KMS-11 (cell line): ENCODE data around the gene ZNF174.

Experiments
- H2AFZ ChIP-seq: fragments of 200-600 bp; sonication (generic); 2 replicates; pipeline ENCODE4 v1.6.1; 2016; ENCODE audit warnings: antibody characterized with exemption, mixed run types, low read depth
- H3K27ac ChIP-seq: fragments of 200-600 bp; sonication (generic); 2 replicates; pipeline ENCODE4 v1.6.1; 2016; ENCODE audit warnings: mild to moderate bottlenecking, mixed run types
- H3K27me3 ChIP-seq: fragments of 200-600 bp; sonication (generic); 2 replicates; pipeline ENCODE4 v1.6.1; 2017; ENCODE audit warnings: mild to moderate bottlenecking, low read depth, mixed run types, moderate library complexity; ENCODE audit not compliant: insufficient read depth
- H3K36me3 ChIP-seq: fragments of 200-600 bp; sonication (generic); 2 replicates; pipeline ENCODE4 v1.6.1; 2017; ENCODE audit warnings: mild to moderate bottlenecking, mixed run types; ENCODE audit not compliant: insufficient read depth
- H3K4me1 ChIP-seq: fragments of 200-600 bp; sonication (generic); 2 replicates; pipeline ENCODE4 v1.6.1; 2016; ENCODE audit warnings: mild to moderate bottlenecking, low read depth, mixed run types; ENCODE audit not compliant: poor library complexity, severe bottlenecking
- H3K4me2 ChIP-seq: fragments of 200-600 bp; sonication (generic); 2 replicates; pipeline ENCODE4 v1.7.0; 2016; ENCODE audit warnings: mild to moderate bottlenecking, mixed run types
- H3K4me3 ChIP-seq: fragments of 200-600 bp; sonication (generic); IDR thresholded peaks from 2 replicates; pipeline ENCODE4 v1.6.1; 2017; ENCODE audit warnings: low read depth, low read length, mixed read lengths; ENCODE audit not compliant: insufficient read depth
- H3K79me2 ChIP-seq: fragments of 200-600 bp; sonication (generic); 2 replicates; pipeline ENCODE4 v1.6.1; 2016; ENCODE audit warnings: low read depth, mixed run types; ENCODE audit not compliant: insufficient read depth
- H3K9ac ChIP-seq: fragments of 200-600 bp; sonication (generic); 2 replicates; pipeline ENCODE4 v1.6.1; 2016; ENCODE audit warnings: mild to moderate bottlenecking, mixed run types
- H4K20me1 ChIP-seq: fragments of 200-600 bp; sonication (generic); 2 replicates; pipeline ENCODE4 v1.6.1; 2016; ENCODE audit warnings: mild to moderate bottlenecking, mixed run types; ENCODE audit not compliant: insufficient read depth
- TF ChIP-seq, protein P1 (sequence below): fragments of 200-600 bp; sonication (generic); conservative IDR thresholded peaks from 2 replicates; pipeline ENCODE4 v1.6.1; 2017; ENCODE audit warnings: low read depth, mild to moderate bottlenecking, antibody characterized with exemption, low read length, moderate library complexity, mixed read lengths

Gene ZNF174

DNA sequence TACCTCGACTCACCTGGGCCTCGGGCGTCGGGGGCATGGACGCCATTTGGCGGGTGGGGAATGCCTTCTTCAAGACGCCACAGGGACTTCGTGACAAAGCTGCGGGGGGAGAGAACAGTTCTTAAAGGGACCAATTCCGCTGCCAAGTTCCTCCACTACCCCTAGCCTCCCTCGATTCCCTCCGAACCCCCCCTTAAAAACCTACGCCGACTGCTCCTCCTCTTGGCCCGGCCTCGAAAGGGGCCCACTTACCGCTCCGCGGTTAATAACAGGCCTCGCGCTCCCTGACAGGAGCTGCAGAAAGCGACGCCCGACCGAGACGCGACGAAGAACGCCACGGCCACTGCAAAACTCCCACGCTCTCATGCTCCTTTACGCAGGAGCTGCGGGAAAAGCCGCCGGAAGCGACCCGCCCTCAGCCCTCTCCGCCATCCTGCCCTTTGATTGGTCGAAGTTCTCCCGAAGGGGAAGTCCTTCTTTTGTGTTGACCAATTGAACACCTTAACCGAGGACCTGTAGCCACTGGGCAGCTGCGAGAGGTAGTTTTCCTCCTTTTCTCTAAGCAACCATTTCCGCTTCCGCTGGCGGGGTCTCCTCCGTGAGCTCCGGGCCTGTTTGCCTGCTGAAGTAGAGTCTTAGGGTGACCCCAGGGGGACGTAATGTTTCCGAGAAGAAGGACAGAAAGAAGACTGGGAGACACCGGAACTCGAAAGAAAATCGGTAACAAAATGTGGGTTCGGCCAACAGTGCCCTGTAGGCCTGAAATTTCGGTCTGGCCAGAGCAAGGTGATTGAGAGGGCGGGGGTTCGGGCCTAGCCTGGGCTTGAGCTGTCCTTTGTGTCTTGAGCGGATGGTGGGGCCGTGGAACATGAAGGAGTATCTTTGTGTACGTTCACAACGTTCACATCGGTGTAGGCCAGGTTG is 42.4 kb downstream of the ZNF174 start, which contains the start of the genes NAA60 and ZNF597:
Gene NAA60 (plus strand): TSS at position 573 of the 924 bp plus-strand sequence. CDS start 32,548 bp downstream, outside the sequence.
Gene ZNF597 (minus strand): TSS at position 397 of the 924 bp plus-strand sequence. CDS start 351 bp downstream, at position 46.
- Histone ChIP-seq H2AFZ (no peak within 1 kb of the TSS; the same call in 1 of the 2 replicates), H3K4me1 (peaks cover 4% of the 10 kb centered on the region), H3K9ac (peak within 1 kb of the TSS; percentile 8; the same call in 1 of the 2 replicates), H3K27me3 (no peaks in the 10 kb centered on the region), H3K79me2 (no peaks in the 10 kb centered on the region), H4K20me1 (no peaks in the 10 kb centered on the region), H3K27ac (0 out of 2 replicates have a peak within 1 kb of the TSS, but pooled peaks have one; percentile 17), H3K36me3 (no peaks in the 10 kb centered on the region), H3K4me2 (no peak within 1 kb of the TSS; the same call in 1 of the 2 replicates), H3K4me3 (no peak within 1 kb of the TSS)
- TF ChIP-seq, protein P1, sequence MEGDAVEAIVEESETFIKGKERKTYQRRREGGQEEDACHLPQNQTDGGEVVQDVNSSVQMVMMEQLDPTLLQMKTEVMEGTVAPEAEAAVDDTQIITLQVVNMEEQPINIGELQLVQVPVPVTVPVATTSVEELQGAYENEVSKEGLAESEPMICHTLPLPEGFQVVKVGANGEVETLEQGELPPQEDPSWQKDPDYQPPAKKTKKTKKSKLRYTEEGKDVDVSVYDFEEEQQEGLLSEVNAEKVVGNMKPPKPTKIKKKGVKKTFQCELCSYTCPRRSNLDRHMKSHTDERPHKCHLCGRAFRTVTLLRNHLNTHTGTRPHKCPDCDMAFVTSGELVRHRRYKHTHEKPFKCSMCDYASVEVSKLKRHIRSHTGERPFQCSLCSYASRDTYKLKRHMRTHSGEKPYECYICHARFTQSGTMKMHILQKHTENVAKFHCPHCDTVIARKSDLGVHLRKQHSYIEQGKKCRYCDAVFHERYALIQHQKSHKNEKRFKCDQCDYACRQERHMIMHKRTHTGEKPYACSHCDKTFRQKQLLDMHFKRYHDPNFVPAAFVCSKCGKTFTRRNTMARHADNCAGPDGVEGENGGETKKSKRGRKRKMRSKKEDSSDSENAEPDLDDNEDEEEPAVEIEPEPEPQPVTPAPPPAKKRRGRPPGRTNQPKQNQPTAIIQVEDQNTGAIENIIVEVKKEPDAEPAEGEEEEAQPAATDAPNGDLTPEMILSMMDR = no peak

DNA sequence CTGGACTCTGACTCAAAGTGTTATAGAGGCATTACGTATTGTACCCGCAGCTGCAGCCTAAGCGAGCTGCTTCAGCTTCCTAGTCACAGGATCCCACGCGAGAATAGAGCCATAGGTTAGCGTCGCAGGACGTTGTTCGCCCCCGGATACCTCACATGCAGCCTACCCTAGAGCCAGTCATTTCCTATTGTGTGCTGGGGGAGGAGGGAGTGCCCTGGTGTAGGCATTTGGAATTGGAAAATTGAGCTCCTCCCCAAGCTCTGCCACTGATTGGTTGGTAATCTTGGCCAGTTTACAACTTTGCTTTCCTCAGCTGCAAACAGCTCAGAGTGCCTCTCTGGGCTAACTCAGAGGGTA is 43.0 kb downstream of the ZNF174 start:
- peaks cover 4% of the 10 kb centered on the region for H3K4me1 ChIP-seq
- H3K79me2 ChIP-seq = no peaks in the 10 kb centered on the region
- no peak overlapping the region; the same call in 1 of the 2 replicates for H2AFZ ChIP-seq
- H4K20me1 ChIP-seq = no peaks in the 10 kb centered on the region
- no peak overlapping the region for H3K27ac ChIP-seq
- no peak overlapping the region for H3K4me3 ChIP-seq
- H3K27me3 ChIP-seq = no peaks in the 10 kb centered on the region
- H3K9ac ChIP-seq = peak overlapping the region; percentile 8; the same call in 1 of the 2 replicates
- TF ChIP-seq, protein P1 = no peak
- H3K36me3 ChIP-seq = no peaks in the 10 kb centered on the region
- no peak overlapping the region; the same call in 1 of the 2 replicates for H3K4me2 ChIP-seq

DNA sequence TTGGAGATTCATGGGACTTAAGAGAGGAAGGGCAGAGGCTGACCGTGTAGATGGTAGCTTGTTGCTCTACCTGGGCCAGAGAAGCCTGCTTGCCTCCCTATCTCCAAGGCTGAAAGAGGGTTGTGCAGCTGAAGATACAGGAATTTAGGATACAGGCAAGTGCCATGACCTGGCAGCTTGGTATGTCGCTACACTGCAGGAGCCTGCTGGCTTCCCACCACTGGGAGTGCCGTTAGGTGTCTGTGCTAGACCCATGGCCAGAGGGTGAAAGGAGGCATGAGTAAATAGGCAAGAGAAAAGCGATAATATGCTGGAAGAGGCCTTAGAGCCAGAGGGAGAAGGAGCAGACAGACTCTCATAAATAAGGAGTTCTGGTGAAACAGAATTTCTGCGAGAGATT is 53.1 kb downstream of the ZNF174 start:
- Histone ChIP-seq H2AFZ (no peak overlapping the region), H4K20me1 (no peaks in the 10 kb centered on the region), H3K27me3 (no peaks in the 10 kb centered on the region), H3K4me3 (no peak overlapping the region), H3K79me2 (peaks cover 9% of the 10 kb centered on the region), H3K4me1 (peaks cover 6% of the 10 kb centered on the region), H3K4me2 (no peak overlapping the region), H3K36me3 (no peaks in the 10 kb centered on the region), H3K9ac (no peak overlapping the region), H3K27ac (no peak overlapping the region)
- TF ChIP-seq, protein P1 = no peak

DNA sequence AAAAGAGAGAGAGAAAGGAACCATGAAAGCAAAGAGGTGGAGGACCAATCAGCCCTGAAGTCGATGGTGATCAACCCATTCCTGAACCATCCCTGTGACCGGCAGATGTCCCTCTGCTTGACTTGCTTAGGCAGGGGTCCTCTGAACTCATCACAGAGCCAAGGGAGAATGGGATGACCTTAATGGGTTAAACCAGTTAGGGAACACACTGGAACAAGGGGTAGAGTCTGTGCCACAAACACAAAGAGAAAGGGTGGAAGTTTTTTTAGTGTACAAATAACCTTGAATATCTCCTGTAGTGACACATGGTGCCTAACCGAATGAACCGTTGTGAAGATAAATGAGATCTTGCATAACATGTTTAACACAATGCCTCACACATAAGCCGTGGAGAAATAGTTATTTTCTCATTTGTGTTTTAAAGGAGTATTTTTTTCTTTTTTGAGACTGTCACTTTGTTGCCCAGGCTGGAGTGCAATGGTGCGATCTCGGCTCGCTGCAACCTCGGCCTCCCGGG is 53.7 kb downstream of the ZNF174 start:
- H3K27ac ChIP-seq = no peak overlapping the region
- H3K79me2 ChIP-seq = peaks cover 13% of the 10 kb centered on the region
- H3K36me3 ChIP-seq = no peaks in the 10 kb centered on the region
- H2AFZ ChIP-seq = no peak overlapping the region
- H3K27me3 ChIP-seq = no peaks in the 10 kb centered on the region
- no peak overlapping the region for H3K4me2 ChIP-seq
- H3K4me1 ChIP-seq = peaks cover 12% of the 10 kb centered on the region
- TF ChIP-seq, protein P1 = no peak
- H4K20me1 ChIP-seq = no peaks in the 10 kb centered on the region
- no peak overlapping the region for H3K9ac ChIP-seq
- no peak overlapping the region for H3K4me3 ChIP-seq
